ENCODE data around the gene DCDC2.
A peak's percentile ranks its signal among the peaks of the same experiment; 100 is the strongest.
"Not testable (repeated sequence)": the region's sequence is repeated elsewhere in the genome, so short reads cannot be mapped to it uniquely, and the experiment has no call there.

Gene DCDC2

DNA sequence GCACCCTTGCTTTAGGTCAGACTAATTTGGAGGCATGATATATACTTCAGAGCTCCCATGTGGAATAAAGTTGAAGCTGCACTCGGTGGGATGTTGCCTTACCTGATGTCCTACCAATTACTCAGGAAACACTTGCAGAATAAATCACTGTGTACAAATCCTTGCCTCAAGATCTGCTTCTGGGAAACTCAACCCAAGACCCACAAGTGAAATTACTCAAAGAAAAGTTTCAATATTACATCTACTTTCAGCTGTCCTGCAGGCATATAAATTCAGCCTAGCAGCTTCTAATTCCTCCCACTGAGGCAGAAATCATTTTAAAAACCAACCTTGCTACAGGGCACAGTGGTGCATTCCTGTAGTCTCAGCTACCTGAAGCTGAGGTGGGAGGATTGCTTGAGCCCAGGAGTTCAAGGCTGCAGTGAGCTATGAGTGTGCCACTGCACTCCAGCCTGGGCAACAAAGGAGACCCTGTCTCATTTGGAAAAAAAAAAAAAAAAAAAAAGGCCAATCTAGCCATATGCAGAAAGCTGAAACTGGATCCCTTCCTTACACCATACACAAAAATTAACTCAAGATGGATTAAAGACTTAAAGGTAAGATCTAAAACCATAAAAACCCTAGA lies 20.7 kb upstream of the DCDC2 start:
- no peak for DNase-seq (ENCODE audit: low spot score)

DNA sequence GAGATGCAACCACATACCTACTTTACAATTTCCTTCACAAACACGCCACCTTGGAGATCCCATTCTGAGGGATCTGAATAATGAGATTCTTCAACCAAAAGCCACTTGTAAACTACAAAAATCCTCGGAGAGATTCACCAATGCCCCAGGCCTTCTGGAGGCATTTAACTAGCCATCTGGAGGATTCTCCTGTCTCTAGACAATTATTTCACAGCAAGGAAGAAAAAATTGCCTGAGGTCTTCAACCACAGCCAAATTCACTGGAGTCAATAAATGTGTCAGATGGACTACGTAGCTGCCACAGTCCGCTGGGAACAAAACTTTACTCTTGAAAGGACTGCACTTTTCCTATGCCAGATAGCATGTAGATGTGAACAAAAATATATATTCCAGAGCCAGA lies 19.0 kb upstream of the DCDC2 start:
- DNase-seq (ENCODE audit: low spot score) = no peak

DNA sequence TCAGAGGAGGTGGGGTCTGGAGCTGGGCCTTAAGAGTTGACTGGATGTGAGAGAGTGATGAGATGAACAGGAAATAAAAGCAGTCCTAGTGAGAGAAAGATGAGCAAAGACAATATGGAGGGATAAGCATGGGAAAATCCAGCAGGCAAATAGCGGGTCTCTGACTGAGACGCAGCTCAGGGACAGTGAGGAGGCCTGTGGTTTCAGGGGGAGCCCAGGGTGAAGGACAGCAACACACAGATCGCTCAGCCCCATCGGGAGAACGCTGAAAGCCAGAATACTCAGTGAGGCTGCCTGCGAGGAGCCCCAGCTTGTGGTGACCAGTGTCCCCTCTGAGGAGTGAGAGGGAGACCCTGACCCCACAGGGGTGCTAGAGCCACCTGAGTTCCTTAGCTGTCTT lies 16.8 kb upstream of the DCDC2 start:
- no peak for DNase-seq (ENCODE audit: low spot score)

DNA sequence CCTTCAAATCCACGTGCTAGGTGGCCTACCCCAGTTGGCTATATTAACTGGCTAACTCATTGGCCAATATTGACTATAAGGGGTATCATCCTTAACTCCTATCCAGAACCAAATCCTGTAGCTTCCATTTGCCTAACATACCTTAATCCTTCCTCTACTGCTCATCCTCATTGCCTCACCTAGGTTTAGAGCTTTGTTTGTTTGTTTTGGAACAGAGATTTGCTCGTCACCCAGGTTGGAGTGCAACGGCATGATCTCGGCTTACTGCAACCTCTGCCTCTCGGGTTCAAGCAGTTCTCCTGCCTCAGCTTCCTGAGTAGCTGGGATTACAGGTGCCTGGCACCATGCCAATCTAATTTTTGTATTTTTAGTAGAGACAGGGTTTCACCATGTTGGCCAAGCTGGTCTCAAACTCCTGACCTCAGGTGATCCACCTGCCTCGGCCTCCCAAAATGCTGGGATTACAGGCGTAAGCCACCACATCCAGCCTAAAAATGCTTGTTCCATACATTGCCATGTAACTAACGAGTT lies 7.3 kb upstream of the DCDC2 start:
- not testable (repeated sequence) for DNase-seq (ENCODE audit: low spot score)

DNA sequence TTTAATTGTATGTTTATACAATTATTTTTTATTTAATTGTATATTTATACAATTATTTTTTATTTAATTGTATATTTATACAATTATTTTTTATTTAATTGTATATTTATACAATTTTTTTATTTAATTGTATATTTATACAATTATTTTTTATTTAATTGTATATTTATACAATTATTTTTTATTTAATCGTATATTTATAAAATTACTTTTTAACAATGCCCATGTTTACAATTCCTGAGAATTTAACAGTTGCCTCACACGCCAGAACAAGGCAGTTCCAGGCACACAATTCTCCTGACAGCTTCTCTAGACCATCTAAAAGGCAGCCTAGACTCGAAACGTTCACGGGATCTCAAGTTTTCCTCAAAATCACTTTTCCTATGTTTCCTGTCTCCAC lies 4.5 kb upstream of the DCDC2 start:
- DNase-seq (ENCODE audit: low spot score) = not testable (repeated sequence)

DNA sequence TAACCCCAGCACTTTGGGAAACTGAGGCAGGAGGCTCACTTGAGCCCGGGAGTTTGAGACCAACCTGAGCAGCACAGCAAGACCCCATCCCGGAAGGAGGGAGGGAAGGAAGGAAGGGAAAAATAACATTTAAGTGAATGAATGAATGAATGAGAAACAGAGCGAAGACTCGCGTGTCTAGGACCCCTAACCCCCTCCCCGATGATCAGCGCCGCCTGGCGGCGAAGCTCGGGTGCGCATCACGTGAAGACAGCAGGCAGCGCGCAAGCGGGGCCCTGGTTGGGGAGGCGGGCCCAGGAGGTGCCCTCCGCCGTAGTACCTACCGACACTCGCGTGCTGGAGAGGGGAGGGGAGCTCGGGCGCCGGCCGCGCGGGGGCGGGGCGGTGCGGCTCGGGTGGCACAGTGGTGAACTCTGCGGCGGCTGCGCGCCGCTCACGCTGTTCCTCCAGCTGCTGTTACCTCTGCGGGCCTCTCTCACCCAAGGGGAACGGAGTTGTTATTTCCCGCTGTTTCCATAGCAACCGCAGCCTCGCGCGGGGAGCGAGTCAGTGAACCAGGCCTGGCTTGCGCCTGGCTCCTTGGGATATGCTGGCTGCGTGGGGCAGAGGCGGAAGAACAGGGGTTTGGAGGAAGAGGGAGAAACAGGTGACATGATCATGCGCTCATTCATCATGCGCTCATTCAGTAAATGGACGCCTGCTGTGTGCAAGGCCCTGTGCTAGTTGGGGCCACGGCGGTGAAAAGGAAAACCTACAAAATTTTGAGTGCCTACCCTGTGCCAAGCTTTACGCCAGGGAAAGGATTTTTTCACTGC lies 2.0 kb upstream of the DCDC2 start:
- peak; percentile 81 for DNase-seq (ENCODE audit: low spot score)

DNA sequence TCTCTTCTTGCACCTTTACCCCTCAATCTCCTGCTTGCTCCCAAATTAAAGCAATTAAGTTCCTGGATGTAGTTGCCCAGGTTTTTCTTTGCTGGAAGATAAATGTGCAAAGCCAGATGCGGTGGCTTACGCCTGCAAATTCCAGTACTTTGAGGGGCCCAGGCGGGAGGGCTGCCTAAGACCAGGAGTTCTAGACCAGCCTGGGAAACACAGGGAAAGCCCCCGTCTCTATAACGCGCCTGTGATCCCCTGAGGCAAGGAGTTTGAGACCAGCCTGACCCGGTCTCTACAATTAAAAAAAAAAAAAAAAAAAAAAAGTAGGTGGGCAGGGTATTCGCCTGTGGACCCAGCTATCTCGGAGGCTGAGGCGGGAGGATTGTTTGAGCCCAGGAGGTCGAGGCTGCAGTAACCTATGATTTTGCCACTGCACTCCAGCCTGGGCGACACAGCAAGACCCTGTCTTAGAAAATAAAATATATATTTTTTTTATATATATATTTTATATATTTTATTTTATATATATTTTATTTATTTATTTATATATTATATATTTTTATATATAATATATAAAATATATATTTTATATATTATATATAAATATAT lies 461 bp upstream of the DCDC2 start:
- DNase-seq (ENCODE audit: low spot score) = no peak

DNA sequence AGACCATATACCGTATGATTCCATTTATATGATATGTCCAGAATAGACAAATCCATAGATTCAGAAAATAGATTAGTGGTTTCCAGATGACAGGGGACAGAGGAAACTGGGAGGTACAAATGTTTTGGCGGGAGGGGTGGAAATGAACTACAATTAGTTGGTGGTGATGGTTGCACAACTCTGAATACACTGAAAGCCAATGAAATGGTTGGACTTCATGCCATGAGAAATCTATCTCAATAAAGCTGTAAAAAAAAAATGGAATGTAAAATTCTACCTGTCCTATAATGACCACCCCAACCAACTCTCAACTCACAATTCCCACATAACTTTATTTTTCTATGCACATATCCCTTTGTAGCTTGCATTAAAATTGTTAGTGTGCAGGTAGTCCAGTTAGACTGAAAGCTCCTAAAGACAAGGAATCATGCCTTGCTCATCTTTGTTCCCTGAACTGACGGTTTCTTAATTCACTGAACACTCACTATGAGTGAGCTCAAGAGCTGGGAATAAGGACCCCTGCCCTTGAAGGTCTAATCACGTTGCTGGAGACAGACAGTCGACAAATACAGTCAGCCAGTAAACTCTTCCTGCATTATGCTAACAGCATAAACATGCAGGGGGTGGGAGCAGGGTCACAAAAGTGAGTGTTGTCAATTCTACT lies 1.4 kb downstream of the DCDC2 start:
- no peak for DNase-seq (ENCODE audit: low spot score)

DNA sequence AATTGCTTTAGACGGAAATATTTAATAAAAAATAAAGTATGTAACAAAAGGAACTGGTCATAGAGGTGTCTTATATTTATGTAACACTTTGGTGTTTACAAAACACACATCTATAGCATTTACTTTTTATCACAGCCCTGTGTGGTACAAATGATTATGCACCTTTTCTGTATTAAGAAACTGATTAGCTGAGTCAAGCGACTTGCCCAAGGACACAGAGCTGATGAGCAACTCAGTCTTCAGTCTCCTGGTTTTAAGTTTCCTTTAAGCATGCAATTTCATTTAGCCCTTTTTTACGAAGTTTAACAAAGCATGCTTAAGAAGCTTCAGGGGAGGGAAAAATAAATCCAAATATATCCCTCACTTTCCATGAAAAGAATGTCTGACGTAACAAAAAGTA lies 2.5 kb downstream of the DCDC2 start:
- no peak for DNase-seq (ENCODE audit: low spot score)

DNA sequence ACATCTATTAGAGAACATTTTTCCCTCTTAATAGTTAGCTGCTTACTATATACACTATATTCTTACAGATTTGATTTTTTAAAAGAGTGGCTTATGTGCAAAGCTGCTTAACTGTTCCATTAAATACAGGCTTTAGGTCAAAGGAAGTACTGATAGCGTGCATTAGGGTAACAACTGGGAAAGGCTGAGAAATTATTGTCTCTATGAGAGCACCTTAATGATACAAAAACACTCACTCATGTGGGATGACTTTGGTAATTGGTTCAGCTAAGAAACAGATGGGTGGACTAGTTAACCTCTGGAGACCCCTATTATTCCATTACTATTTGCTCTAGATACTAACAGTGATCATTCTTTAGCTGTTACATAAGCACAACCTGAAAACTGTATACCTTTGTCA lies 4.0 kb downstream of the DCDC2 start:
- DNase-seq (ENCODE audit: low spot score) = no peak

DNA sequence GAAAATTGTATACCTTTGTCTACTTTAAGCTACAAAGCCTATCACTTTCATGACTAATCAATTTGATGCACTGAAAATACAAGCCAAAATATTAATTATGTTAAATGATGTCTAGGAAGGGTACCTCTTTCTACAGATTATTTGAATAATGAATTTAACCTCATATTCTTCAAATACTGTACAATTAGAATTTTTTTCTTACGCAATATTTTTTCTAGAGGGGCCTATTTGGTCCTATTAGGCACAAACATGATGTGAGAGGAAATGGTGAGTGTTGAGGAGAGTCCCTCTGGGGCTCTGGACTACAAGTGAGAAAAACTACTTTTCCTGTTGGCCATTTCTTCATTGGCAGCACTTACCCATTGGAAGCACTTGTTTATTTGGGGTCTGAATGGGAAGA lies 5.4 kb downstream of the DCDC2 start:
- DNase-seq (ENCODE audit: low spot score) = no peak

DNA sequence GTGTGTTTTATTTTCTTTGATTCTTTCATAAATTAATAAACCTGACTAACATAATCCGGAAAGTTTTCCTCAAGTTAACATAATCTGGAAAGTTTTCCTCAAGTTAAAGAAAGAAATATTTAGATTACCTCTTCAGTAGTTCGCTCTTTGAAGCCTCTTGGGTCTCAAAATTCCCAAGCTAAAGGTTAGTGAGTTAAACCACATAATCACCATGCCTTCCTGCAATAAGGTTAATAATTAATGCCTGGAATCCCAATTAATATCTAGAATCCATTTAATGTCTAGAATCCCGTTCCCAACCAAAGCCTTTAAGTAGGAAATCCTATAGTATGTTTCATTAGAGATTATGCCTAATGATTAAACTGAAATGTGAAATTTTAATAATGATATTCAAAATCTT lies 12.9 kb downstream of the DCDC2 start:
- DNase-seq (ENCODE audit: low spot score) = no peak

DNA sequence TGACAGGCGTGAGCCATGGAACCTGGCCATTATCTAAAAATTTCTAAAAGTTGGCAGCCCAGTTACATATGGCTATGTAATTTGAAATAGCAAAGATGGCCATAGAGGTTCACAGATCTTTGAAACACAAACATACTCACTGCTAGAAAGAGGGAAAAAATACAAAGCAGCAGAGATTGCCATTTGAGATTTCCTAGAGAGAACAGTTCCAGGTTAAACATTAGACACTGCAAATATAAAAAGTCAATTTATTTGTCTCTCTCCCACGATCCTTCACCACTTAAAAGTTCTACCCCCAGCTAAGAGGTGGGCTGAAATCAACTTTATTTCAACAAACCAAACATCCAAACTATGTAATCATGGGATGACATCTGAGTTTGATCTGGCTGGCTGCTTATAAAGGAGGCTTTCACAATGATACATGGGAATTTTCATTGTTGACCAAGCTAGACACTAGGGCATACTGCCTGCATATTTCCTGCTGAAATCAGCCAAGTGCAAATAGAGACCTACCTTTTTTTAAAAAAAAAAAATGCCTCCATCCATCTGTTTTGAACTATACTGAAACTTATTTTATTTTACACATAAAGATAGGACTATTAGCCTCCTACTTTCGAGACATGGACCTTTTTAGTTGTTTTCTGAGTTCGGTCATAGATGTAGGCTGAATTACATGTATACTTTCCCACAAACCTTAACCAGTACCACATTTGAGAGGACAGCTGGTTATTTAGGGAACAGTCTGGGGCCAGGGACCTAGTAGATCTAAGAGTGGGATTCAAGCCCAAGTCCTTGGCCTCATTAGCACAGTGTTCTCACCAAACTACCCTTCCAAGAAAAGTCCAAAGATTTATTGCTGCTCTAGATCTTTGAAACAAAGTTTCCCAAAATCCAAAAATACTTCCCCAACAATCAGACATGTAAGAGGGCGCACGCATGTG lies 16.6 kb downstream of the DCDC2 start:
- DNase-seq (ENCODE audit: low spot score) = no peak

DNA sequence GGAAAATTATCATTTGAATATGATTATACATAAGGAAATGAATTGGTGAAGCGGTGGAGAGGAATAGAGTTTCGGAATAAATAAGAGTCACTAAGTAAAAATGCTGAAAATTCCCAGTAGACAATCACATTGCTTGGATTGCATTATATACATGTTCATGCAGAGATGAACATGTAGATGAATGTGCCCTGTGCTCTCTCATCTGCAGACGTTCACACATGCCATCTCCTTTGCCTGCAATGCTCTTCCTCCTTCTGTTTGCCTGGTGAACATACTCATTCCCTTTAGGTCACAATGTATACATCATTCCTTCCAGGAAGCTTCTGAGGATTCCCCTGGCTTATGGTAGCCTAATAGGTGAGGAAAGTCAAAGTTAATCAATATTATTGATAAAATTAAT lies 17.9 kb downstream of the DCDC2 start:
- no peak for DNase-seq (ENCODE audit: low spot score)

DNA sequence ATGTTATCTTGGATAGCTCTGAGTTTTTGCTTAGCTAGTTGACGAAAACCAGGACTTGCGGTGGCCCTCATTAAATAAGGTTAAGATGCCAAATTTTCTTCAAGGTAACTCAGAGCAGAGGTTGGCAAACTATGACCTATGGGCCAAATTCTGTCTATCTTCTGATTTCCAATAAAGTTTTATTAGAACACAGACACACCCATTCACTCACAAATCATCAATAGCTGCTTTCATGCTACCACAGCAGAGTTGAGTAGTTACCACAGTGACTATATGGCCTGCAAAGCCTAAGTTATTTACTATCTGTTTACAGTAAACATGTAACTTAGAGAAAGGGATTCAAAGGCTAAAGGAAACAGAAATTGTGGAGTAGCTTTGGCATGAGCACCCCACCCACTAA lies 23.6 kb downstream of the DCDC2 start:
- no peak for DNase-seq (ENCODE audit: low spot score)

DNA sequence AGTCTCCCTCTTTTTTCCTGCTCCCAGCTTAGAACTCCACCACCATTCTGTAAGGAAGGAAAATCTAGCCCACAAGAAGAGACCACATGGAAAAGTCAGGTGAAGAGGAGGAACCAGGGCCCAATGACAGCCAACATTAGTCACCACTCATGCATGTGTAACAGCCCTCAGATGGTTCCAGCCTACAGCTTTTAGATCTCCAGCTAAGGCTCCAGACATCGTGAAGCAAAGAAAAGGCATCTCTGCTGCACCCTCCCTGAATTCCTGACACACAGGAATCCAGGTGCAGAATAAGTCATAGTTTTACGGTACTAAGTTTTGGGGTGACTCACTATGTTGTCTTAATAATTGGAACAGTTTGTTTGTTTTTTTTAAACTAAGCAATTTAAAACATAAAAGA lies 25.5 kb downstream of the DCDC2 start:
- peak; percentile 28 for DNase-seq (ENCODE audit: low spot score)

DNA sequence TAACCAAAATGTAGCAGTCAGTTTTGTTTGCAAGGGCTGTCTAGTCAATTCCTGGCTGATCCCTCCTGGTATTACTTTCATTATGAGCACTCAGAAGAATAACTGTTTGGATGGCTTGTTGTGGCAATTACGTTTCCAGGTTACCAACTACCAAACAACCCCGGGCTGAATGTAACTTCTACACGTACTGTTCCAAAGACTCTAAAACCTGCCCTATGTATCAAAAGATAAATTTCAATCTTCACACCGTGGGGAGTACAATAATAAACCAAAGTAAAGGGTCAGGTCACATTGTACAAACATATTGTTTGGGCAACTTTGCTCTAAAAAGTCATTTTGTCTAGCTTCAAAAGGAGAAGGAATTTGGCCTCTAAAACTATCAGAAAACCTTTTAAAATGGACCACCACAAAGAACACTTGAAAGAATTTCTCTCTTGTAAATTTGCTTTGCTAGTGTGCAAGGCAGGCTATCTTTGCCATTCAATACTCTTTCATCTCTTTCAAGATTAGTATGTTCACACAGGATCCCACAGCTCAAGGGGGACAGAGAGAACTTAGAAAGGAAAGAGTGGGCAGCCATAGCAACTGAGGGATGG lies 27.6 kb downstream of the DCDC2 start:
- DNase-seq (ENCODE audit: low spot score) = no peak

DNA sequence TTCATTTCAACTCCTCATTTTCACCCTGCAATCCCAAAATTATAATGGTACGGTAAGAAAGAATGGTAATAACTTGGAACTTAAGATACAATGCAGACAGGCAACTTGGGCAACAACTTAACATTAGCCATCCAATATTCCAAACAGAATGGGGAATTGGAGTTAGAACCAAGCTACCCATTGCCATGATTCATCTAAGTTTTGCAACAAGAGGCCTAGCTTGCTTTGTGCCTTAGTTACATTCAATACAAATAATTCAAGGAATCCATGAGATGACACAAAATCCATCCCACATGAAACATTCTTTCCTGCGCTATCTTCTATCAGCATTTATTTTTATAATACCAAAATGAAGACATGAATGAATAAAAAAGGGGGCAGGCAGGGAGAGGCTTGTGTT lies 28.4 kb downstream of the DCDC2 start:
- no peak for DNase-seq (ENCODE audit: low spot score)

DNA sequence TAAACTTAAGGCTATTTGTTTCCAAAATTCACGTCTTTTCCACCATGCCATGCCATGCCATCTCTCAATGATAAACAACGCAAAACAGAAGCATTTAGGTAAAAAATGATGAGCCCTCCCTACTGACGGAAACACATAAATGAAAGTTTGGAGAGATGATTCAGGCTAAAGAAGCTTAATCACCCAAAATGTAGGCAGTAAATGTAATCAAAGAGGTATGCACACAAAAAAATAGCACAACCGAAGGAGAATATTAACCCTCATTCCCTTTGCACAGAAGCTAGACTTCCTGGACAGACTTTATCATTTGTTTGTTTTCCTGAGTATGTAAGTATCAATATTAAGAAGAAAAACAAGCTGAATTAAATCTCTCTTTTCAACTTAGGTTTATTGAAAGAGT lies 28.8 kb downstream of the DCDC2 start:
- no peak for DNase-seq (ENCODE audit: low spot score)

DNA sequence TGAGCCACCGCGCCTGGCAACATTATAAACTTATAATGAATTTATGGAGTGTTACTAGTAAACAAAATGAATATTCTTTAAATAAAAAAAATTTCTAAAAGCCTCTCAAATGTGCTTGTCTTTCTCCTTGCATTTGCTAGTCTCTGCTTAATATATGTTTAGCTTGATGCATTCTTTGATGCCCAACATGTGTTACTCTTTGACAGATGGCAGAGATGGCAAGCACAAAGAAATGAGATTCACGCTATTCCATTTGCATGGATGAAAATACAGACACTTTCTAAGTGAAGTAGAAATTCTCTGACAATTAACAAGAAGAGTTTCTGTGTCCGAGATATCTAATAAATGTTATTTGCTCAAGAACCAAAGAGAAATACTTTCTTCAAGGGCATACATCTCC lies 30.1 kb downstream of the DCDC2 start:
- DNase-seq (ENCODE audit: low spot score) = no peak

DNA sequence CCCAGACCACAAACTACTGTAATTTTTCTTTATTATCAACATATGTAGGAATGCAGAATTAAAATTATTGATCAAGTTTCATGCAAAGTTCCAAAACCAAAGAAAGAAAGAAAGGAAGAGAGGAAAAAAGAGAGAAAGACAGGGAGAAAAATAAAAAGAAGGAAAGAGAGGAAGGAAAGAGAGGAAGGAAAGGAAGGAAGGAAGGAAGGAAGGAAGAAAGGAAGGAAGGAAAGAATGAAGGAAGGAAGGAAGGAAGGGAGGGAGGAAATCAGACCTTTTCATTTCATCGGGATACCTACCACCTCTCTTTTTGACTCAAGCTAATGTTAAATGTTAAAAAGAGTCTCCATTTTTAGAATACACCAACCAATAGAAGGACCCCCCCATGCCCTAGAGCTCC lies 31.9 kb downstream of the DCDC2 start:
- DNase-seq (ENCODE audit: low spot score) = no peak

All from SW480 (cell line).